Measurements from ENCODE around the gene CALN1.

CALN1 gene

DNA sequence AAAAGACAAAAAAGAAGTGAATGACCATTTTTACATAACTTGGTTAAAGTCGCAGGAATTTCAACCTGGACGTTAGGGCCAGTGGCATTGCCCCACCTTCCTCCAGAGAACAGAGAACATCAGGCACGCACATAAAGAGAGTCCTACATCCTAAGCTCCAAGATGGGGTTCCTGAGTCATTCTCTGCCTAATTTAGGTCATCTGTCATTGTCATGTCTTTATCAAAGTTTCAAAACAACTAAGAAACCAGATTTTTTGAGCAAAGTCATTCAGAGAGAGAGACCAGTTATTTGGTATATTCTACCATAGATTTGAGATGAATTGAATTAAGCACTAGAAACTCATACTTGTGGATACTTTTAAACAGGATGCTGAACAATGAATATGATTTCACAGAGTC lies 241.7 kb downstream of the CALN1 start:
- no peak for DNase-seq

DNA sequence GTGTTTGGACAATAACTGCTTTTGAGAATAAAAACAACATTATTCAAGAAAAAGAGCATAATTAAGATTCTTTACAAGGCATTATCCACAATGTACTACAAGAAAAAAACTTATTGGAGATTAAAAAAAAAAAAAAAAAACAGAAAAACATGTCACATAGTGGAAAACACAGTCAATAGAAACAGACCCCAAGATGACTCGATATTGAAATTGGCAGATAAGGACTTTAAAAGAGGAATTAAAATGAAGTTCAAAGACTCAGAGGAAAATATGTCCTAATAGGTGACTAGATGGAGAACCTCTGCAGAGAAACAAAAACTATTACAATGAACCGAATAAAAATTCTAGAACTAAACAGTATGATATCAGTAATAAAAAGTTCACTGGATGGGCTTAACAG lies 248.9 kb downstream of the CALN1 start:
- no peak for DNase-seq

DNA sequence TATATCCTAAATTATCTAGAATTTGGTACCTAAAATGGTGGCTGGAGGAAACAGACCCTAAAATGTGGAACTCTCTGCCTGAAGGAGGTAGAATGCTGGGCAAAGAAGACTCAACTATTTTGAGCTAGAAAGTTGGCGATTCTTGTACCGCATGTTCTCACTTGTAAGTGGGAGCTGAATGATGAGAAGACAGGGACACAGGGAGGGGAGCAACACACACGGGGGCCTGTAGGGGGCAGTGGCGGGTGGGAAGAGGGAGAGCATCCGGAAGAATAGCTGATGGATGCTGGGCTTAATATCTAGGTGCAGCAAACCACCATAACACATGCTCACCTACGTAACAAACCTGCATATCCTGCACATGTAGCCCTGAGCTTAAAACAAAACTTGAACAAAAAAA lies 250.6 kb downstream of the CALN1 start:
- DNase-seq = peak; percentile 16

DNA sequence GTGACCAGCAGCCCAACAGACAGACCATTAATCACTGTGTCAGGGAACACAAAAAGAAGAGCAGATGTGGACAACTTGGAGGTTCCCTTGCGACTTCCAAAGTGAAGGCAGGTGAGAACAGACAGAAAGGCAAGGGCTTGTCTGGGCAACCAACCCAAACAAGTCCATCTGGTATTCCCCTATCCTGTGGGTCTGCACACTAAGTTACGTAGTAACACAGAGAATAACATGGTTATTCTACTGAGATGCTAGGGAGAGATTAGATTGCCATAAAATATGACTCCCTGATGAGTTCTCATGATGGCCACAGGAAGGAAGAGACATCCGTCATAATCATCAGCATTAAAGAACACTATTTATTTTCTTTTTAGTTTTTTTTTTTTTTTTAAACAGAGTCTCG lies 252.2 kb downstream of the CALN1 start:
- DNase-seq = no peak

- no peak for DNase-seq
Measured at GRCh38 chr7:72156671-72157070, 255.5 kb downstream of the CALN1 start.

DNA sequence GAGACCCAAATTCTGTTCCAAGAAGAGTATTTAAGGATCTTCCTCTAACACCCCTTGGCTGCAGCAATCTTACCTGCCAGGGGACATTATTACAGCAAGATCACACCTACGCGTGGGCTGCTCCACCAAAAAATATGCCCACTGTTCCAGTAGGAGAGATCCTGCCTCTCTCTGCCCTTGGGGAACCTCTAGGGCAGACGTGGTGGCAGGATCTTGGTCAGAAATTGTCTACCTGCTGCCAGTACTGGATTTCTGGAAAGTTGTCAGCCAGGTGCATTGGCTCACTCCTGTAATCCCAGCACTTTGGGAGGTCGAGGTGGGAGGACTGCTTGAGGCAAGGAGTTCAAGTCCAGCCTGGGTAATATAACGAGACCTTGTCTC lies 259.0 kb downstream of the CALN1 start:
- DNase-seq = no peak

- peak; percentile 3 for DNase-seq
Measured at GRCh38 chr7:72152161-72153131, 259.7 kb downstream of the CALN1 start.

- DNase-seq = no peak
Measured at GRCh38 chr7:72140566-72140965, 271.6 kb downstream of the CALN1 start.

GRCh38 chr7:72127136-72127535 lies 285.0 kb downstream of the CALN1 start:
- DNase-seq = no peak

GRCh38 chr7:72123913-72124312 lies 288.2 kb downstream of the CALN1 start:
- no peak for DNase-seq

DNA sequence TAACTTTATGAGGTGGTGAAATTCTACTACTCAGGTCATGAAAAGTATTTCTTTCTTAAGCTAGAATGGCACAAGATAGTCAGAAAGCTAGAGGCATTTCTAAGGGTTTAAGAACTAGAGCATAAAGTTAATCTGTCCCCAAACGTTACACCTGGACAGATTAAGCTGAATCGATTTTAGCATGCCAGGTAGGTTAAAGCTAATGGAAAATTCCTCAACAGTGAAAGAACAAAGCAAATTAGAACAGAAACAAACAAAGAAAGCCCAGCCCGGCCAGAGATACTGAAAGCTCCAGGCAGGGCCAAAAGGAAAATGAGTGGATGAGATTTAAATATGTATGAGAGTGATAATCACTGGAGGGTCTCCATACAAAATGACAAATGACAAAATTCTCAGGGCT lies 293.8 kb downstream of the CALN1 start:
- no peak for DNase-seq

DNA sequence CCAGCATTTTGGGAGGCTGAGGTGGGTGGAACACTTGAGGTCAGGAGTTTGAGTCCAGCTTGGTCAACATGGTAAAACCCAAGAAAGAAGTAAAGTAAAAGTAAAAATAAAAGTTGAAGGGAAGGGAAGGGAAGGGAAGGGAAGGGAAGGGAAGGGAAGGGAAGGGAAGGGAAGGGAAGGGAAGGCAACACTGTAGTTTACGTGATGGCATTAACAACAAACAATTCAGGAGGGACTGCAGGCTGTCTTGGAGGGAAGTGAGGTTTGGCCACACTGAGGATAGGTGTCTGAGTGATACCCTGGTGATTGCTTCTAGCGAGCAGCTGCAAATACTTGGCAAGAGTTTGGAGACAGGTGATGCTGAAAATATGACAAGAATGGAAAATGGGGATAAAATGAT lies 298.0 kb downstream of the CALN1 start:
- no peak for DNase-seq

GRCh38 chr7:72112992-72113391 lies 299.1 kb downstream of the CALN1 start:
- no peak for DNase-seq

- DNase-seq = peak; percentile 31
Measured at GRCh38 chr7:72112530-72112929, 299.6 kb downstream of the CALN1 start.

DNA sequence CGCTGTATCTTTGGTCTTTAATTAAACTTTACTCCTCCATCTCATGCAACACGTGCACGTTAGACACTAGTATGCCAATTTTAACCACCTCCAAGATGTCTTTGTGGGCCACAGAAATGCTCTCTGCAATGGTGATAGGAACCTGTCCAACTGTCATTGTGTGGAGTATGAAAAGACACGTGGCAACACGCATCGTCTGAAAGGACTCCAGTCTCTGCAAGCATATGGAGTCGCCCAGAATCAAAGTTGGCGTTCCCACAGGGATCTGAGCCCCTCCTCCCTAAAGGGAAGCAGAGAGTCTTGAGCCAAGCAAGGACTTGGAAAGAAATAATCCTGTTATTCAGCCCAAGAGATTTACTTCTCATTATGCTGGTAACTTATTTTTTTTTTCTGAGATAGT lies 301.1 kb downstream of the CALN1 start:
- DNase-seq = peak; percentile 91

DNA sequence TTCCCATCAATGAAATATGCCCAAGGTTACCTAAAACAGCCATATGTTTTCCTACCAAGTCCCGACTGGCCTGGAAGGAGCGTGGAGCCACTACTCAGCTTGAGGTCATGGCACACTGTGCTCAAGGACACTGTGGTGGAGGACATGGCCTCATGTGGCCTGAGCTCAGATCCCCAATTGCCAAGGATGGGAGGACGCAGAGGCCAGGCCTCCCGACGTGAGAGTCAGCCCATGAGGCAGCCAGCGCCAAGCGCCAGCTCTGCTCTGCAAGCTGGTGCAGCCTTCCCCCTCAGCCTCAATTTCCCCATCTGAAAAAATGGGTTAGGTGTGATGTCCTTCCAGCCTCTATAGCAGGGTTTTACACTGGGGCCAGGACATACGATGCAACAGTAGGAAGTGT lies 302.6 kb downstream of the CALN1 start:
- no peak for DNase-seq

GRCh38 chr7:72106405-72106804 lies 305.7 kb downstream of the CALN1 start:
- no peak for DNase-seq

- no peak for DNase-seq
Measured at GRCh38 chr7:72101444-72101843, 310.7 kb downstream of the CALN1 start.

GRCh38 chr7:72099784-72100183 lies 312.4 kb downstream of the CALN1 start:
- DNase-seq = peak; percentile 35

DNA sequence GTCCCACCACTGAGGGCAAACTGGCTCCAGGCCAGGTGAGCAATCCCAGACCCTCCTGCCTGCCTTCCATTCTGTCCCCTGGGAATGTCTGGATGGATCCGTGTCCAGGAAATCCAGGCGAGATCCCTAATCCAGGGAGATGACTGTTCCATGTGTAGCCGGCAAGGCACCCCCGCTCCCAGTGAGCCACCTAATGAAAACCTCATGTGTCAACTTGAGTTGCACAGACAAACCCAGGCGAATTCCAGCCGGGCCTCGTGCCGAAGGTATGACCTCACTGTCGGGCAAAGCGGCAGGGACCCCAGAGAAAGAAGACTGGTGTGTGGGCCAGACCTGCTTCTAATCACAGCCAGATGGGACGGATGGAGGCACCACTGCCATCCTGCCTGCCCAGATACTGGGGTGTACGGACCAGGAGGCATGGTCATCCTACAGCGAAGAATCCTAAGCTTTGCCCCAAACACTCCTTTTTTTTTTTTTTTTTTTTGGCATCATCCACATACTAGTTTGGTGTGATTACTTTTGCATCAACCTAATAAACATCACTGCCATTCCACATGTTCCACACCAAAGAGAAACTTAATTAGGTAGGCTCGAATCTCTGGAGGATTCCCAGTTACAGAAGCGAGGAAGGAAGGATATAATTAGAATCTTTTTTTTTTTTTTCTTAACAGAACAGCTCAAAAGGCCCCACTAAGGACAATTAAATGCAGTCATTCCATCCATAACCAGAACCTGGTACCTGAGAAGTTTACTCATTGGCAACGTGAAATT lies 313.1 kb downstream of the CALN1 start:
- DNase-seq = peak; percentile 72

GRCh38 chr7:72097226-72097625 lies 314.9 kb downstream of the CALN1 start:
- no peak for DNase-seq

- no peak for DNase-seq
Measured at GRCh38 chr7:72092769-72093168, 319.4 kb downstream of the CALN1 start.

DNA sequence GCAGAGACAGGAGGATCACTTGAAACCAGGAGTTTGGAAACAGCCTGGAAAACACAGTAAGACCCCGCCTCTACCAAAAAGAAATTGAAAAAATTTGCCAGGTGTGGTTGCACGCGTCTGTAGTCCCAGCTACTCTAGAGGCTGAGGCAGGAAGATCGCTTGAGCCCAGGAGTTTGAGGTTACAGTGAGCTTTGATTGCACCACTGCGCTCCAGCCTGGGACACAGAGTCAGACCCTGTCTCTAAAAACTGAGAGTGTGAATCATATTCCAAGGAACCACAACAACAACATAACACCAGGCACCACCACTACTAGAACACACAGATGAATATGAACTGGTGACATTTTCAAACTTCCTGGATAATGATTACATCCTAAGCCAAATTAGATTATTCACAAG lies 324.2 kb downstream of the CALN1 start:
- no peak for DNase-seq

DNA sequence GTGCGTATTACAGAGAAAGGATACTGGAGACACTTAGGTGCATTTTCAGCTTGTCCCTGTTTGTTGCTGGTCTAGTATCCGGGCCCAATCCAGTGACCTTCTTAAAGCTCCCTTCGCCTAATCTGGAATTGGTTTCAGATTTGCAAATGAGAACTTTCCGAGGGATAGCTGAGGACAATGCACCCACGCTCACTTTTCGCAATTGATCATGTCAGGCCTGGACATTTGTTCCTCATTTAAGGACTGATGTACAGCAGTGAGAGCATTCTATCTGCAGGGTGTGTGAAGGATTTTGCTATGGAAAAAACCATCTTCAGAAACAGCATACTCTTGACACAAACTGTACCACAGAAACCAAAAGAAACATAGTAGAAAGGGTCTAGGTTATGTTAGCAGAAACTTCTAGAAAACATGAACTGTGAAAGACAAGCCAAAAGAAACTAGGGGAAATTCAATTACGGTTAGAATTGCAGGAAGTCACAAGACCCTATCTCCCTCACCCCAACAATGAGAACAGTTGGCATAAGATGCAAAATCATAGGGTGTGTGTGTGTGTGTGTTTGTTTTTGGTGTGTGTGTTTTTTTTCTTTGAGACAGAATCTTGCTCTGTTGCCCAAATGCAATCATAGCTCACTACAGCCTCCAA lies 331.1 kb downstream of the CALN1 start:
- DNase-seq = peak; percentile 58
